IMR-90 (cell line): ENCODE results near the gene CORO7.

Source experiments
- BHLHE40 ChIP-seq: fragments of 150-350 bp; IDR thresholded peaks from 2 replicates; pipeline ENCODE4 v1.6.1; 2016; ENCODE audit warnings: mild to moderate bottlenecking, low read depth, low read length
- CEBPB ChIP-seq: IDR thresholded peaks from 2 replicates; pipeline ENCODE4 v1.6.1; 2012; ENCODE audit warnings: low read depth, low read length, improper control_type of control experiment
- CTCF ChIP-seq: conservative IDR thresholded peaks from 2 replicates; pipeline ENCODE4 v1.5.1; 2012; ENCODE audit warnings: mild to moderate bottlenecking, low read depth, low read length, improper control_type of control experiment
- ELK1 ChIP-seq: fragments of 150-350 bp; IDR thresholded peaks from 2 replicates; pipeline ENCODE4 v1.6.1; 2016; ENCODE audit warnings: low read depth, mild to moderate bottlenecking, low read length, moderate library complexity, borderline replicate concordance
- FOS ChIP-seq: fragments of 150-350 bp; IDR thresholded peaks from 2 replicates; pipeline ENCODE4 v1.6.1; 2016; ENCODE audit warnings: low read depth, low read length
- MAFK ChIP-seq: IDR thresholded peaks from 2 replicates; pipeline ENCODE4 v1.6.1; 2012; ENCODE audit warnings: low read depth, low read length, improper control_type of control experiment
- MAZ ChIP-seq: IDR thresholded peaks from 2 replicates; pipeline ENCODE4 v1.6.1; 2012; ENCODE audit warnings: low read depth, mild to moderate bottlenecking, low read length, improper control_type of control experiment, moderate library complexity, borderline replicate concordance
- MXI1 ChIP-seq: IDR thresholded peaks from 2 replicates; pipeline ENCODE4 v1.6.1; 2012; ENCODE audit warnings: low read depth, mild to moderate bottlenecking, low read length, moderate library complexity, borderline replicate concordance
- POLR2A ChIP-seq: IDR thresholded peaks from 2 replicates; pipeline ENCODE4 v1.6.1; 2012; ENCODE audit warnings: mild to moderate bottlenecking, low read depth, low read length
- RFX5 ChIP-seq: IDR thresholded peaks from 2 replicates; pipeline ENCODE4 v1.8.0; 2012; ENCODE audit warnings: low read depth, mild to moderate bottlenecking, low read length, moderate library complexity
- USF2 ChIP-seq: fragments of 150-350 bp; IDR thresholded peaks from 2 replicates; pipeline ENCODE4 v1.6.1; 2017; ENCODE audit warnings: mild to moderate bottlenecking, antibody characterized with exemption, low read length, low read depth

GRCh38 chr16:4323071-4323844 lies 93.1 kb downstream of the CORO7 start:
- TF ChIP-seq MXI1 (no peak), CTCF (no peak), FOS (no peak), ELK1 (no peak), MAFK (no peak), POLR2A (no peak), USF2 (no peak), MAZ (no peak), CEBPB (no peak), BHLHE40 (no peak), RFX5 (no peak)
